CD4-positive, alpha-beta T cell treated with Interleukin-4 for 4 hours (primary cell): ENCODE results near the gene OR52B2.

Experiments used
- DNase-seq: peaks from one replicate; pipeline ENCODE4 v3.0.0-alpha.2; 2020

The OR52B2 gene

DNA sequence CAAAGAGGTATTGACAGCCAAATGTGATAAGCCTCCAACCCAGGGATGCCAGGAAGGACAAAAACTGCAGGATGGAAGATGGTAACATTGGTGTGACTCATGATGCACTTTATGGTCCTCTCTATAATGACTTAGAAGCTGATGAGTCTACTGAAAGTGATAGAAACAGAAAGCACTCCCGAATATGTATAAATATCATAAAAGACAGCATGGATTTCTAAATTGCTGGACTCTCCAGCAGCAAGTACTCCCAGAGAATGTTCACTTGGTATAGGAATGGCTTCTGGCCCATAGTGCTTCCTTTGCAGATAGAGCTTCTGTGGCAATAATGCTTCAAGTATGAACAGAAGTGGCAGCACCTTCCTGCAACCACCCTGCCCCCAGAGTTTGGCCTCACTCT, at the start of gene OR52B2:
Gene OR52B2 (minus strand): TSS at position 101 of the 400 bp plus-strand sequence. CDS start 0 bp downstream, at position 101.
- no peak for DNase-seq

DNA sequence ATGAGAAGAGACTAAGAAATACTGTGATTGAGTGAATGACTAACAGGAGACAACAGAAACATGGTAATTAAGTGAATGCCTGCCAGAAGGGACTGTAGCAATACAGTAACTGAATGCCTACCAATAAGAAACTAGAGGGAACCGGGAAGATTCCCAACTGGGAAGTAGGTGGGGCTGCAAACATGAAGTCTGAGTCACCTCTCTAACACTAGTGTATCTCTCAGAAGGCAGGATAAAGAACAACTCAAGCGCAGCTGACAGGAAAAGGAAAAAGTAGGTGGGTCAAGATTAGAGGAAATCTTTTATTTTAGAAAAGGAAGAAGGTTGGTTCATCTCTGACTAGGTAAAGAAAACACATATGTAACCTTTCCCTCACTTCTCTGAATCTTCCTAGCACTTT, 49.2 kb upstream of the OR52B2 start:
- DNase-seq = no peak

DNA sequence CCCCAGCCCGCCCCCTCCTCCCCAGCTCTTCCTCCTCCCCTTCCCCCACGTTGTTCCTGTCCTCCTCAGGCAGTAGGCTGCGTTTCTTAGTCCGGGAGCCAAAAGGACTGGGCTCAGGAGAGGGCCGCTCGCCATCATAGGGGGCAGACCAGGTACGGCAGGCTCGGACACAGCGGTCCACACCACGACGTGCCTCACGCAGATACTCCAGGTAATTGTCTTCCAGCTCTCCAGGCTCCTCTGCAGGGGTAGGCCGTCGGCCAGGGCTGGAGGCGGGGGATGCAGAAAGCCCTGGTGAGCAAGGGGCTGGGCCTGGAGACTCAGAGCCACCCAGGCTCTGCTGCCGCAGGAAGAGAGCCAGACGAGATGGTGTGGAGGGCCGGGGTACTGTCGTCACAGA, 47.6 kb upstream of the OR52B2 start:
- DNase-seq = no peak

DNA sequence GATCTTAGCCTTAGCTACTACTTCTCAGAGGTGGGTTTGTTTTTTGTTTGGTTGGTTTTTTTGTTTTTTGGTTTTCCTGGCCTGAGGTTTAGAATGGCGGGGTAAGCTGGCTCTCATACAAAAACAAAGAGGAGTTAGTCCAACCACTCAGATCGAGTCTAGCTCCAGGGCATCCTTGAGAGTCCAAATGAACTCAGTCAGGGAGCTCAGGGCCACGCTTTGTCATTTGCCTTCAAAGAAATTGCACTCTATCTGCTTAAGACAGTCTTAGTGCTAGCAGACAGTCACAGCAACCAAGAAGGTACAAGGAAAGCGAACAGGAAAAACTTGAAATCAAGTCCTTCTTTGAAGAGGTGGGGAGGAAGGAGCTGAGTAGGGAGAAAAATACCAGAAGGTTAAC, 46.4 kb upstream of the OR52B2 start:
- no peak for DNase-seq

DNA sequence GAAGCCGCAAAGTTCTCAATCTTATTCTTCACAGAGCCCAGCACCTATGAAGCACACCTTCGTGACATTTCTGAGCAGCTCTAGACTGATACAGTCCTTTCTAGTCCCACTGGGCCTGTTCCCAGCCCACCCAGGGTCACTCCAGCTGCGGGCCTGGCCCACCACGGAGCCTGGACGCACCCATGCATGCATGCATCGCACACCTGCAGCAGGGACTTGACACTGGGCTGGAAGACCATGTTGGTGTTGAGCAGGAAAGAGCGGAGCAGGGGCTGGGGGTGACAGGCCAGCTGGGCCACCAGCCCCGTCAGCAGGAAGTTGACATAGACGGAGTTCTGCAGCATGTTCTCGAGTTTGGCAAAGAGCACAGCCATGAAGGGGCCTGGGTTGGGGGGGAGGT, 44.4 kb upstream of the OR52B2 start:
- DNase-seq = no peak

GRCh38 chr11:6210274-6210955, 40.3 kb upstream of the OR52B2 start:
- DNase-seq = no peak

GRCh38 chr11:6209801-6210200, 39.7 kb upstream of the OR52B2 start:
- no peak for DNase-seq

- no peak for DNase-seq
Measured at GRCh38 chr11:6206456-6207180, 36.5 kb upstream of the OR52B2 start.

GRCh38 chr11:6205366-6205765, 35.2 kb upstream of the OR52B2 start, which contains the start of gene C11orf42:
TSS of gene C11orf42 (plus strand) at chr11:6205557. CDS start at chr11:6205616, 59 bp downstream.
- DNase-seq = no peak

- no peak for DNase-seq
Measured at GRCh38 chr11:6204706-6205105, 34.6 kb upstream of the OR52B2 start.

DNA sequence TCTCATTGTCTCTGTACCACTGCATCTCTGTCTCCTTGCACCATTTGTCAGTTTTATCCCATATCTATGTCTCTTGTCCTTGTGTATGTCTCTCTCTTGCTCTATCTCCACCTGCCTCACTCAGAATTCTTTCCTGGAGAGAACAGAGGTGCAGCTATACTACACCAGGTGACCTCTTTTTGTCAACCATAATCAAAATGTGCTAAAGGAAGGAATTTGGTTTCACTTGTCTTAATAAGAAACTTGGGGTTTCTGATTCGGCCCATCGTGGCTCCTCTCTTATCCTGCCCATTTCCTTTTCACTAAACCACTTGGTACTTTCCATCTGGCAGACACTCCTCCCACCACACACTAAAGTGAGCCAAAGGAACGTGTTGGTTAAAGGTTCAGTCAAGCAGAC, 33.2 kb upstream of the OR52B2 start:
- peak; percentile 32 for DNase-seq

- DNase-seq = no peak
Measured at GRCh38 chr11:6202041-6202440, 31.9 kb upstream of the OR52B2 start.

DNA sequence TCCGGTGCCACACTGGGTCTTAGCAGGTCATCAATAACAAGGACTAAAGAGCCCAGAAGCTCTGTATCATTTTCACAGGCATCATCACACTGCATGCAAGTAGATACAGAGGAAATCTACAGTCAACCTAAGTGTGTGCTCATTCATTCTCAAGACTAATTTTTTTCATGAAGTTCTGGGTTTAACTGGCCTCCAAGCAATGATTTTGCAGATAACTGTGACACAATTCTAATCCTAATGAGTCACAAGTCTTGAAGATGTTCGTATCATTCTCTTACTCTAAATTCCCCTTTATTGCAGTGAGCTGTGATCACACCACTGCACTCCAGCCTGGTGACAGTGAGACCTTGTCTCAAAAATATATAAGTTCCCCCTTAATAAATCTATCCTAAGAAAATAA, 31.4 kb upstream of the OR52B2 start:
- peak; percentile 31 for DNase-seq

DNA sequence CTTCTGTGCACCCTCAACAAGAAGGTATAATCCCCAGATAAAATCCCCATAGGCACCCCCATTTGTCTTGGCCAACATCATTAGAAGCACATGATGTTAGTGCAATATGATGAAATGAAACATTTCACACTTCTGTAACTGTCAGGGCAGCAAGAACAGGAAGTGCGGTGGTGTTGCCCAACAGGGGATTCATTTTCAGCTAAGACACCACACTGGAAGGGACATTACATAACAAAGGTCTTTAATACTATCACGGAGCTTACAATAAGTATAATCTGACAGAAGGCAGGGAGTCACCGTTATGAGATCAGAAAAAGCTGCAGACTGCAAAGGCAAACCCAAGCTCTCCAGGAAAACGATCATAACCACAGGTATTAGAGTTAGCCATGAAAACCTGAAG, 30.8 kb upstream of the OR52B2 start:
- peak; percentile 40 for DNase-seq

GRCh38 chr11:6199174-6199810, 29.2 kb upstream of the OR52B2 start, which contains the start of gene OR52W1:
TSS of gene OR52W1 (plus strand) at chr11:6199224. CDS start at chr11:6199224, 0 bp downstream.
- DNase-seq = no peak

GRCh38 chr11:6197466-6198200, 27.5 kb upstream of the OR52B2 start:
- DNase-seq = no peak

DNA sequence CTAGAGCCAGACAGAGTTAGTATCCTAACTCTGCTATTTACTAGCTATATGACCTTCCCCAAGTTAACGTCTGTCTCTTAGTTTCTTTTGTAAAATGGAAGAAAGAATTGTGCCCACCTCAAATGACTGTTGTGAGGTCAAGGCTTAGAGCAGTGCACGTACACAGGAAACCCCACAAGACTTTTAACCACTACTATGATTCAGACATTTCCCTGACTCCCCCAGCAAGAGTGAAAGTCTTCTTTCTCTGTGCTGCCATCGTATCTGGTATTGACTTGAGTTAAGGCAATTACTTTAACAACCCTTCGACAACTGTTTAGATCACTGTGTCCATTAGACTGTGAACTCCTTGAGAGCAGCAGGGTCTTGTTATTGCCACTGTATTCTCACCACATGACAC, 26.3 kb upstream of the OR52B2 start:
- peak; percentile 27 for DNase-seq

DNA sequence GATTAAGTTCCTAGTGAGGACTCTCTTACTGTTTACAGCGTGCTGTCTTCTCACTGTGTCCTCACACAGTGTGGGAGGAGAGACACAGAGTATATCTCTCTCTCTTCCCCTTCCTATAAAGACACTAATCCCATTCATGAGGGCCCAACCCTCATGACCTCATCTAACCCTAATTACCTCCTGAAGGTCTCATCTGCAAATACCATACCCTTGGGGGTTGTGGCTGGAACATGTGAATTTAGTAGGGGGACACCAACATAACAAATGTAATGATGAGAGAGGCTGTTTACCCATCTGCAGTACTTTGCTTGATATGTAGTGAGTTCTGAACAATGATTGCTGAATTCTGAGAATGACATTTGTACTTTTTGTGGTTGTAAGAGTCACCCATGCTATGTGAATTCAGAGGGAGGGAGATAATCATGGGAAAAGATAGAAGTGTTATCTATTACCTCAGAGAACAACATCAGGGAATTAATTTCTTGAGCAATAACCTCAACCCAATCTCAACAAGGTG, 24.0 kb upstream of the OR52B2 start:
- DNase-seq = no peak

- no peak for DNase-seq
Measured at GRCh38 chr11:6191742-6192141, 21.6 kb upstream of the OR52B2 start.

- no peak for DNase-seq
Measured at GRCh38 chr11:6175440-6175839, 5.3 kb upstream of the OR52B2 start.

DNA sequence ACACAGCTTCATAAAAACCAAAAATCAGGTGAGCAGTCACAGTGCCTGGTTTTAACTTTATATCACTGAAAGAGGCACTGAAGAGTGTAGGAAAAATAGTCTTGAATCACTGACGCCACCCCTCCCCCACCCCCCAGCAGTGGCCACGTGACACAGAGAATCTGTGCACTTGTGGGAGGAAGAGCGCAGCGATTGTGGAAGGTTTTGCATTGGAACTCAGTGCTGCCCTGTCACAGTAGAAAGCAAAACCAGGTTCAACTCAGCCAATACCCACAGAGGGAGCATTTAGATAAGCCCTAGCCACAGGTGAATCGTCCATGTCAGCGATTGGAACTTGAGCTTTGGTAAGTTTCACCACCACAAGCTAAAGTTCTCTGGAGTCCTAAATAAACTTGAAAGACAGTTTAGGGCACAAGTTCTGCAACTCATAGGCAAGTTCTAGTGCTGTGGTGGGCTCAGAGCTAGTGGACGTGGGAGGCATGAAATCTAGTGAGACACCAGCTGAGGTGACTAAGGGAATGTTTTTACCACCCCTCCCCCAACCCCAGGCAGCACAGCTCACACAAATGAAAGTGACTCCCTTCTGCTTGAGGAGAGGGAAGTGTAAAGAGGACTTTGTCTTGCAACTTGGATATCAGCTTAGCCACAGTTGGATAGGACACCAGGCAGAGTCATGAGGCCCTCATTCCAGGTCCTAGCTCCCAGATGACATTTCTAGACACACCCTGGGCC, 13.3 kb downstream of the OR52B2 start:
- DNase-seq = no peak

- DNase-seq = no peak
Measured at GRCh38 chr11:6152126-6152525, 18.0 kb downstream of the OR52B2 start.
